IPS DF 6.9 (cell line): ENCODE results near the gene DIS3L2.

Source experiments
- DNase-seq: peaks from one replicate; pipeline ENCODE4 v3.0.0-alpha.2; 2013; ENCODE audit warnings: low read depth, low spot score
- H3K27ac ChIP-seq: one replicate; pipeline ENCODE4 v1.5.1; 2013; ENCODE audit warnings: low read length, control low read depth
- H3K27me3 ChIP-seq: 2 replicates; pipeline ENCODE4 v1.6.1; 2013; ENCODE audit warnings: mild to moderate bottlenecking, low read length; ENCODE audit not compliant: control insufficient read depth, insufficient read depth
- H3K36me3 ChIP-seq: 2 replicates; pipeline ENCODE4 v1.6.1; 2013; ENCODE audit warnings: low read length; ENCODE audit not compliant: control insufficient read depth, insufficient read depth
- H3K4me1 ChIP-seq: 2 replicates; pipeline ENCODE4 v1.6.1; 2013; ENCODE audit warnings: low read length; ENCODE audit not compliant: control insufficient read depth, insufficient read depth
- H3K4me3 ChIP-seq: 2 replicates; pipeline ENCODE4 v1.5.1; 2013; ENCODE audit warnings: mild to moderate bottlenecking, low read length
- H3K9me3 ChIP-seq: 2 replicates; pipeline ENCODE4 v1.6.1; 2013; ENCODE audit warnings: low read length, inconsistent platforms; ENCODE audit not compliant: control insufficient read depth, insufficient read depth
- WGBS: extraction: QIAGEN DNeasy Blood & Tissue Kit; methylation state at CpG from one replicate; pipeline ENCODE4 v1.1.7; 2013; ENCODE audit warnings: mixed read lengths, missing lambda C conversion rate; ENCODE audit not compliant: insufficient read length, insufficient coverage; 5-methylcytosine and 5-hydroxymethylcytosine counted together

DIS3L2 gene

DNA sequence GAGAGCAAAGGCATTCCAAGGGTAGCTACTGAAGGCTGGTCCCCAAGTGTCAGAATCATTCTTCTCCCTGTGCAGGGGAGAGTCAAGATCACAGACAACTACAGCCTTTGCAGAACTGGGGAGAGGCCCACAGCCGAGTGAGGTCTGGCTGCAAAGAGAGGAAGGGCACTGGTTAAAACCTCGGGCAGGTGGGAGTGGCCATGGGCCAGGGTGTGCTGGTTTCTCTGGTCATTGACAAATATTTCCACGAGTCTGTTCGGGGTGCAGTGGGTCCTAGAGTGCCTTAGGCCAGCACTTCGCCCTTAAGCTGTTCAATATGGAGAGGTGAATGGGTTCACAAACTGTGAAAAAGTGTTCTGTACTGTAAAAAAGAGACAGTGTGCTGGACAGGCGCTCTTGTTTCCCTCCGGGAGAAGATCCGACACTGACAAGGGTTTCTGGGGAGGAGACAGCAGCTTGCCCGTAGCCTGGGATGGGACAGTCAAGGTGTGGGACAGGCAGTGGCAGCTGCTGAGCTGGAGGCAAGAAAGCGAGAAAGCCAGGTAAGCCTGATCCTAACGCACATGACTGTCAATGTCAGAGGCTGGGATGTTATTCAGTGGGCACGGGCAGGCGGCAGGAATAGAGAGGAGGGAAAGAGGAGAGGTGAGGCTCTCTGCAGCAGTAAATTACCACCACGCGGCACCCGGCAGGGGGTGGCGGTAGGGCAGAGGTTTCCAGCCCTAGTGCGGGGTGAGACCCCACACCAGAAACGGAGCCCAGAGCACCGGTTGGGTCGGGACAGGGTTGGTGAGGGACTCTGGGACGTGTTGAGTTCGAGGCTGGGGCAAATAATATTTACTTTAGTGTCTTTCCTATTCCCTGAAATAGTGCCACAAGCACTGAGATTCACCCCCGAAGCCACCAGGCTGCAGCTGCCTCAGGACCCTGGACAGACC lies 37.3 kb upstream of the DIS3L2 start:
- peaks cover 9% of the 10 kb centered on the region; the same call in 1 of the 2 replicates for H3K4me1 ChIP-seq

GRCh38 chr2:231924889-231925275 lies 36.6 kb upstream of the DIS3L2 start:
- no peaks in the 10 kb centered on the region for H3K36me3 ChIP-seq
- WGBS = no CpG with 5 or more reads among the region's 8 CpGs
- H3K4me3 ChIP-seq = no peak overlapping the region; the same call in 1 of the 2 replicates
- H3K27me3 ChIP-seq = peaks cover 23% of the 10 kb centered on the region
- peaks cover 9% of the 10 kb centered on the region; the same call in 1 of the 2 replicates for H3K4me1 ChIP-seq
- DNase-seq = no peak
- no peaks in the 10 kb centered on the region for H3K9me3 ChIP-seq
- H3K27ac ChIP-seq = no peak overlapping the region

More for the DNA sequence above, 37.3 kb upstream of the DIS3L2 start:
- Histone ChIP-seq H3K9me3 (no peaks in the 10 kb centered on the region), H3K4me3 (no peak overlapping the region), H3K36me3 (no peaks in the 10 kb centered on the region), H3K27ac (no peak overlapping the region), H3K27me3 (peaks cover 23% of the 10 kb centered on the region)
- no CpG with 5 or more reads among the region's 24 CpGs for WGBS
- no peak for DNase-seq

DNA sequence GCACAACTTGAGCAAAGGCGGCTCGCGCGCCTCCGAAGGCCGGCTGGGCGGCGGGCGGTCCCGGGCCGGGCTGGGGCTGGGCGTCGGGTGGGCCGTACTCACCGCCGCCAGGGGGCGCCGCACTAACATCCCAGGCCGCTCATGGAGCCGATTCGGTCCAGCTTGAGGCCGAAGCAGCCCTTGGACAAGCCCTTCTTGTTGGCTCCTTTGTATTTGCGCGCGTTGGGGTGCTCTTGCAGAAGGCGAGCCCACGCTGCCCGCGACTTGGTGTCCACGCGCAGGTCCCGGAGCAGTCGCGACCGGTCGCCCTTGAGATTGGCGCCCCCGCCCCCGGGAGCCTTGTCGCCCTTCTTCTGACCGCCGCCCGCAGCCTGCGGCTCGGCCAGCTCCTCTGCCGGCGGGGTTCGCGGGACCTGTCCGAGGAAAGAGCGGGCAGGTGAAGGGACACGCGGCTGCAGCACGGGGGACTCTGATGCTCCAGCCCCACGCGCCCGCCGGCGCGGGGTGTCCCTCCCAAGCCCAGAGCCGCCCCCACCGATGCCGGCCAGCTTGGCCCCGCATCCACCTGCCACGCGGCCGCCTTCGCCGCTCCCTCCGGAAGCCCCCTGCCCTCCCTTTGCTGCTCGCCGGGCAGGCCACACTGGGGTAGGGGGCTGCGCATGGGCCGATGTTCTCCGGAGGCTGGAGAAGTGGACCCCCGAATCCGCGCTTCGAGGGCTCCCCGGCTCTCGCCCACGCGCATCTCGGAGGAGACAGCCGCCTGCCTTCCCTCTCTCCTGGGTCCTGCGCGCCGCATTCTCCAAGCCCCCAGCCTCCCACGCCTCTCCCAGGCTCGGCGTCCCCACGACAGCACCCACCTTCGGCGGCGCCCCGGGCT lies 36.0 kb upstream of the DIS3L2 start:
- peak overlapping the region; percentile 27 for H3K4me3 ChIP-seq
- WGBS = no CpG with 5 or more reads among the region's 96 CpGs
- H3K36me3 ChIP-seq = no peaks in the 10 kb centered on the region
- H3K9me3 ChIP-seq = no peaks in the 10 kb centered on the region
- DNase-seq = no peak
- peaks cover 23% of the 10 kb centered on the region for H3K27me3 ChIP-seq
- no peak overlapping the region for H3K27ac ChIP-seq
- H3K4me1 ChIP-seq = peaks cover 9% of the 10 kb centered on the region; the same call in 1 of the 2 replicates

- WGBS = no CpG with 5 or more reads among the region's 54 CpGs
- no peak for DNase-seq
- no peak within 1 kb of the TSS for H3K27ac ChIP-seq
Measured at GRCh38 chr2:231926180-231926741, 35.3 kb upstream of the DIS3L2 start, which contains the start of gene NPPC. Gene NPPC, minus strand, starts transcription at chr2:231926396. Its CDS starts 147 bp downstream, at chr2:231926249.

GRCh38 chr2:231926761-231927565 lies 34.5 kb upstream of the DIS3L2 start:
- Histone ChIP-seq H3K4me1 (peaks cover 9% of the 10 kb centered on the region; the same call in 1 of the 2 replicates), H3K27ac (no peak overlapping the region), H3K36me3 (no peaks in the 10 kb centered on the region), H3K4me3 (peak overlapping the region; percentile 27; the same call in 1 of the 2 replicates), H3K27me3 (peaks cover 23% of the 10 kb centered on the region), H3K9me3 (no peaks in the 10 kb centered on the region)
- no peak for DNase-seq
- no CpG with 5 or more reads among the region's 51 CpGs for WGBS

More at GRCh38 chr2:231926180-231926741, 35.3 kb upstream of the DIS3L2 start, which contains the start of gene NPPC:
- H3K4me3 ChIP-seq = peak within 1 kb of the TSS; percentile 27
- H3K36me3 ChIP-seq = no peaks in the 10 kb centered on the region
- peaks cover 9% of the 10 kb centered on the region; the same call in 1 of the 2 replicates for H3K4me1 ChIP-seq
- no peaks in the 10 kb centered on the region for H3K9me3 ChIP-seq
- peaks cover 23% of the 10 kb centered on the region for H3K27me3 ChIP-seq

DNA sequence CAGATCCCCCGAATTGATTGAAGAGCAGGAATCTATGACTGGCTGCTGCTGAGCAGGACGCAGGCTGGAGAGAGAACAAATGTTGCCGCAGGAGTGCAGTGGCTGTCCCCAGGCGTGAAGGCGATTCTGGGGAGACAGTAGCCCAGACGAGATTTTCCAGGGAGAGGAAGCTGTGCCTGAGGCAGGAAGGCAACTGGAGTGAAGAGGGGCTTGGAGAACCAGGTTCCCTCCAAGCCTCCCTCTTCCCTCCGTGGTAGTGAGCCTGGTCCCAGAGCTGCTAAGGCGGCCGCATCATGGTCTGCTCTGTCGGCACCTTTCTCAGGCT lies 34.0 kb upstream of the DIS3L2 start:
- Histone ChIP-seq H3K4me1 (peaks cover 9% of the 10 kb centered on the region; the same call in 1 of the 2 replicates), H3K9me3 (no peaks in the 10 kb centered on the region), H3K4me3 (no peak overlapping the region), H3K27me3 (peaks cover 23% of the 10 kb centered on the region), H3K27ac (no peak overlapping the region), H3K36me3 (no peaks in the 10 kb centered on the region)
- WGBS = no CpG with 5 or more reads among the region's 10 CpGs
- DNase-seq = no peak

DNA sequence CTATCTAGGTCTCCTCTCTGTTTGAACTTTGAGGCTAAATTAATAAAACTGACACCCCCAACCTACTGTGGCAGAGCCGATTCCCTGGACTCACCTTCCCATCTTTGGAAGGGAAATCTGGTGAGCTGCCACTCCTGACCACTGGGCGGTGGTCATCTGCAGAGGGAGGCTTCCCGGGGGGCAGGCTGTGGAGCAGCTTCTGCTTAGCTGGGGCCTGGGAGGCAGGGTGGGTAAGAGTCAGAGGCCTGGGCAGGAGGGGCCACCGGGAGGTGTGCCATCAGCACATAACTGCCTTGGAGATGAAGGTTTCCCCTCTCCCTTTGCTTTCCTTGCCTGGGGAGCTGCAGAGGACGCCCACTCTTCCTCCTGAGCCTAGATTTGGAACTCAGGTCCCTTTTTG lies 33.0 kb upstream of the DIS3L2 start:
- H3K27me3 ChIP-seq = peaks cover 23% of the 10 kb centered on the region
- H3K9me3 ChIP-seq = no peaks in the 10 kb centered on the region
- H3K36me3 ChIP-seq = no peaks in the 10 kb centered on the region
- no peak overlapping the region for H3K4me3 ChIP-seq
- no CpG with 5 or more reads among the region's 5 CpGs for WGBS
- no peak for DNase-seq
- H3K4me1 ChIP-seq = peaks cover 9% of the 10 kb centered on the region; the same call in 1 of the 2 replicates
- H3K27ac ChIP-seq = no peak overlapping the region

DNA sequence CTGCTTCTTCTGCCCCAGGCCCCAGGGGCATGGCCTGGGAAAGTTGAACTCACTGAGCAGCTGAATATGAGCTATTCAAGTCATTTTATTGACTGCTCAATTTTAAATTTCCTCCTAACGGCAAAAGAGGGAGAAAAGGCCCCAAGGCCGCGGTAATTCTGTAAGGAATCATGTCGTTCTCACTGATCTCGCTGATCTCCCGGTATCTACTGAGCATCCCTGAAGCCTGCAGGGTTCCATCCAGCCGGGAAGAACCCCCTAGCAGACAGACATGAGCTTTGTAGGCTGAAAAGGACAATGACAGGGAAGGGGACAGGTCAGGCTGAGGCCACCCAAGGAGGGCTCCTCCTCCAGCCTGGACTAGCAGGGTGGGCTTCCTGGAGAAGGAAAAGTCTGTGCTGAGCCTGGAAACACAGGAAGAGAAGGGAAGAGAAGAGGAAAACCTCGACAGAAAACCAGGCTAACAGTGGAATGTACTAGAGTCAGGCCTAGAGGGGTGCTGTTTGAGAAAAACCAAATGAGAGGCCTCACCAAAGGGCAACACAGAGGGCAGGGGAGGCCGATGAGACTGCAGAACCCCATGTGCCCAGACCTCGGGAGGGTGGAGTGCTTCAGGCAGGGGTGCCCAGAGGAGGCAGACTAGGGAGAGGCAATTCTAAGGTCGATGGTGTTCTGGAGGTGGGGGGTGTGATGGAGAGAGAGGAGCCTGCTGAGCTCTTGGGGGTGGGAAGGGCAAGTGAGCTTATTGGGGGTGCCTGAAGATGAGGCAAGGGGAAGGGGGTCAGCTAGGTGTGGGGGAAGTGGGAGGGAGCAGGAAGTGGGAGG lies 32.4 kb upstream of the DIS3L2 start:
- Histone ChIP-seq H3K27me3 (peaks cover 23% of the 10 kb centered on the region), H3K4me3 (no peak overlapping the region), H3K4me1 (peaks cover 9% of the 10 kb centered on the region; the same call in 1 of the 2 replicates), H3K9me3 (no peaks in the 10 kb centered on the region), H3K36me3 (no peaks in the 10 kb centered on the region), H3K27ac (no peak overlapping the region)
- no CpG with 5 or more reads among the region's 11 CpGs for WGBS
- DNase-seq = no peak

DNA sequence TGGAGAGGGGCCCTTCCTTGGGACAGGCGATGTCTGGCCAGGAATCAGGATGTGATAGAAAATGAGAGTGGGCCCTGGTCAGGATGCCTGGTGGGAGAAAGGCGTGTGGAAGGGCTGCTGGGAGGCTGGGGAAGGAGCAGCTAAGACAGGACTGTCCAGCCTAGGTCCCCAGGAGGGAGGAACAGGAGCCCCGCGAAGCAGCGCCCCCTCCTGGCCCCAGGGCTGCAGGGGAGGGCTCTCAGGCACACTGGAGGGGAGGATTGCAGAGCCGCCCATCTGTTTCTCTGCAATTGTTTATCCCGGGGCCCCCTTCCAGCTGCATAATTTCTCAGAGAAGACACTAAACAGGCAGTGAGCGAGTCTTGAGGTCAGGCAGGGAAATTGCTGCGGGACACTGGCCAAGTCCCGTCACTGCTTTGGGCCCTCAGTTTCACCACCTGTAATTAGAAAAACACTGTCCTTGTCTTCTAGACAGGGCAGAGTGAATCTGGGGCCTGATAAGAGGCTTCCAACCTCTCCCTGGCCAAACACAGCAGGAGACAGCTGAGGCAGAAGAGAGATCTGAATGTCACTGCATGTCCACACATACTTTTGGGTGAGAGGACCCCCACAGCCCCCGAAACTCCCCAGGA lies 31.4 kb upstream of the DIS3L2 start:
- no CpG with 5 or more reads among the region's 11 CpGs for WGBS
- Histone ChIP-seq H3K27me3 (peaks cover 19% of the 10 kb centered on the region), H3K4me1 (peaks cover 5% of the 10 kb centered on the region; the same call in 1 of the 2 replicates), H3K9me3 (no peaks in the 10 kb centered on the region), H3K36me3 (no peaks in the 10 kb centered on the region), H3K4me3 (no peak overlapping the region), H3K27ac (no peak overlapping the region)
- DNase-seq = no peak
